HepG2 (cell line): ENCODE data around the gene TXNL4A. TPM values are rescaled to one million over a fixed set of nuclear protein-coding genes. Genes with fewer than 3 reads are reported as not detected.

Source experiments
- FOXA1 ChIP-seq, 2 experiments: fragments of 450-650 bp in 1 of 2; sonication (generic) in 1 of 2; formaldehyde crosslinking in 1 of 2; IDR thresholded peaks; 2 replicates each; pipeline versions ENCODE4 v1.4.0 to v1.6.1; 2016 to 2020; ENCODE audit warnings: missing genetic modification reagents in 1 of 2
- HES4 ChIP-seq: sonication (generic); formaldehyde crosslinking; IDR thresholded peaks from 2 replicates; pipeline ENCODE4 v1.9.0; 2021; ENCODE audit warnings: mild to moderate bottlenecking, missing genetic modification reagents, borderline replicate concordance
- HOXA9 ChIP-seq: sonication (generic); formaldehyde crosslinking; IDR thresholded peaks from 2 replicates; pipeline ENCODE4 v1.8.1; 2022; ENCODE audit warnings: missing genetic modification reagents, mild to moderate bottlenecking, moderate library complexity, borderline replicate concordance
- JUNB ChIP-seq: sonication (generic); formaldehyde crosslinking; IDR thresholded peaks from 2 replicates; pipeline ENCODE4 v1.8.0; 2022; ENCODE audit warnings: missing genetic modification reagents, mild to moderate bottlenecking, borderline replicate concordance
- KLF16 ChIP-seq, 2 experiments: sonication (generic) in 1 of 2; formaldehyde crosslinking in 1 of 2; IDR thresholded peaks; 2 replicates each; pipeline versions ENCODE4 v1.6.1 to v1.8.0; 2016 to 2023; ENCODE audit warnings: missing genetic modification reagents in 2 of 2, missing compliant biosample characterization in 1 of 2
- POLR2G ChIP-seq: fragments of 200-400 bp; formaldehyde crosslinking; IDR thresholded peaks from 2 replicates; pipeline ENCODE4 v1.6.1; 2018; ENCODE audit warnings: mild to moderate bottlenecking, low read depth, low read length, moderate library complexity
- PRMT3 ChIP-seq: sonication (generic); formaldehyde crosslinking; IDR thresholded peaks from 2 replicates; pipeline ENCODE4 v1.8.1; 2022; ENCODE audit warnings: low read depth, mild to moderate bottlenecking, moderate library complexity, missing genetic modification reagents, borderline replicate concordance
- RAD21 ChIP-seq: fragments of 450-650 bp; formaldehyde crosslinking; IDR thresholded peaks from 2 replicates; pipeline ENCODE4 v1.5.0; 2020; ENCODE audit warnings: mild to moderate bottlenecking
- RBFOX2 ChIP-seq: fragments of 200-400 bp; formaldehyde crosslinking; IDR thresholded peaks from 2 replicates; pipeline ENCODE4 v1.6.1; 2017; ENCODE audit warnings: low read depth, mild to moderate bottlenecking, low read length
- SATB2 ChIP-seq: sonication (generic); formaldehyde crosslinking; IDR thresholded peaks from 2 replicates; pipeline ENCODE4 v1.5.0; 2020; ENCODE audit warnings: missing genetic modification reagents
- SCMH1 ChIP-seq: sonication (generic); formaldehyde crosslinking; IDR thresholded peaks from 2 replicates; pipeline ENCODE4 v1.9.0; 2021; ENCODE audit warnings: missing genetic modification reagents, mild to moderate bottlenecking, borderline replicate concordance
- SKI ChIP-seq: fragments of 450-650 bp; IDR thresholded peaks from one replicate; pipeline ENCODE4 v1.6.1; 2018; ENCODE audit warnings: mild to moderate bottlenecking; ENCODE audit not compliant: partially characterized antibody
- SNRNP70 ChIP-seq: fragments of 200-400 bp; formaldehyde crosslinking; IDR thresholded peaks from 2 replicates; pipeline ENCODE4 v1.6.1; 2017; ENCODE audit warnings: mild to moderate bottlenecking, low read depth, low read length, moderate library complexity
- TBX2 ChIP-seq: sonication (generic); formaldehyde crosslinking; IDR thresholded peaks from 2 replicates; pipeline ENCODE4 v1.5.0; 2020; ENCODE audit warnings: missing genetic modification reagents, mild to moderate bottlenecking, borderline replicate concordance
- XBP1 ChIP-seq: sonication (generic); formaldehyde crosslinking; IDR thresholded peaks from 2 replicates; pipeline ENCODE4 v1.5.0; 2020; ENCODE audit warnings: missing genetic modification reagents
- YY1 ChIP-seq: IDR thresholded peaks from 2 replicates; pipeline ENCODE4 v1.6.1; 2011; ENCODE audit warnings: low read length, low read depth, moderate library complexity, mild to moderate bottlenecking; ENCODE audit not compliant: insufficient read depth, insufficient replicate concordance
- ZBTB3 ChIP-seq: sonication (generic); formaldehyde crosslinking; IDR thresholded peaks from 2 replicates; pipeline ENCODE4 v1.4.0; 2020; ENCODE audit warnings: low read depth, mild to moderate bottlenecking, moderate library complexity, missing genetic modification reagents, borderline replicate concordance
- ZNF20 ChIP-seq: sonication (generic); formaldehyde crosslinking; IDR thresholded peaks from 2 replicates; pipeline ENCODE4 v1.4.0; 2020; ENCODE audit warnings: mild to moderate bottlenecking, moderate library complexity, missing genetic modification reagents
- ZNF317 ChIP-seq: sonication (generic); formaldehyde crosslinking; IDR thresholded peaks from 2 replicates; pipeline ENCODE4 v1.5.0; 2020; ENCODE audit warnings: mild to moderate bottlenecking, missing genetic modification reagents
- ZNF629 ChIP-seq: sonication (generic); formaldehyde crosslinking; conservative IDR thresholded peaks from 2 replicates; pipeline ENCODE4 v1.5.0; 2020; ENCODE audit warnings: missing genetic modification reagents
- ZNF670 ChIP-seq: sonication (generic); formaldehyde crosslinking; IDR thresholded peaks from 2 replicates; pipeline ENCODE4 v1.8.0; 2022; ENCODE audit warnings: mild to moderate bottlenecking, missing genetic modification reagents, borderline replicate concordance
- ZNF703 ChIP-seq: sonication (generic); formaldehyde crosslinking; IDR thresholded peaks from 2 replicates; pipeline ENCODE4 v1.5.1; 2020; ENCODE audit warnings: missing genetic modification reagents, mild to moderate bottlenecking, moderate library complexity, borderline replicate concordance
- polyA plus RNA-seq, 8 experiments: library from polyadenylated mRNA; depleted of rRNA in 3 of 8; stranded (reverse) in 7 of 8; unstranded in 1 of 8; fragments of >200 nt; fragmentation: Illumina TruSeq in 4 of 8; extraction: Trizol in 4 of 8; gene quantifications; 2 replicates each; pipeline versions ENCODE4 v1.2.1 to v1.2.3, GENCODE V29; 2011 to 2016; ENCODE audit warnings: low read depth in 4 of 8, missing spikeins in 1 of 8, mixed read lengths in 1 of 8; ENCODE audit not compliant: insufficient read depth in 1 of 8
- total RNA-seq, 5 experiments: library from RNA; depleted of rRNA; stranded (reverse); fragments of >200 nt; fragmentation: Illumina TruSeq; extraction: Trizol; gene quantifications; 2 replicates each; pipeline ENCODE4 v1.2.3, GENCODE V29; 2016; ENCODE audit warnings: low read depth in 1 of 5
- TF ChIP-seq, protein P1 (sequence below): sonication (generic); formaldehyde crosslinking; IDR thresholded peaks from 2 replicates; pipeline ENCODE4 v1.5.0; 2020; ENCODE audit warnings: missing genetic modification reagents, mild to moderate bottlenecking, borderline replicate concordance
- TF ChIP-seq, protein P2 (sequence below): sonication (generic); formaldehyde crosslinking; IDR thresholded peaks from 2 replicates; pipeline ENCODE4 v1.8.0; 2022; ENCODE audit warnings: low read depth, missing genetic modification reagents
- TF ChIP-seq, protein P3 (sequence below): IDR thresholded peaks from 2 replicates; pipeline ENCODE4 v1.6.1; 2018; ENCODE audit warnings: missing genetic modification reagents

TXNL4A gene
- total and polyA plus RNA-seq, 2 of the 13 experiments (the other 11 are each of a cell fraction or from before 2014, with no cell fraction given) = 172 to 202 TPM

GRCh38 chr18:80034068-80034851, 45.9 kb upstream of the TXNL4A start, which contains the start of gene RBFA (continued):
- TF ChIP-seq SKI (peak; percentile 58), YY1 (peak; percentile 64), HES4 (CRISPR knock-in tag) (0 out of 2 replicates have a peak, but pooled peaks have one; percentile 53), PRMT3 (CRISPR knock-in tag) (peak; percentile 77; the same call in 1 of the 2 replicates), FOXA1 (IDR thresholded peaks at IDR 0.05) (no peak), FOXA1 (CRISPR knock-in tag; IDR thresholded peaks at IDR 0.05) (peak; percentile 10; the same call in 1 of the 2 replicates), KLF16 (CRISPR knock-in tag; IDR thresholded peaks at IDR 0.05) (peak in 1 of 2 experiments; percentile 88; a peak in 3 of 4 replicates), RAD21 (CRISPR knock-in tag) (peak; percentile 76; the same call in 1 of the 2 replicates), TBX2 (CRISPR knock-in tag) (peak; percentile 65; the same call in 1 of the 2 replicates), SCMH1 (CRISPR knock-in tag) (no peak), JUNB (CRISPR knock-in tag) (peak; percentile 6; the same call in 1 of the 2 replicates), POLR2G (peak; percentile 92), ZNF670 (peak; percentile 43; the same call in 1 of the 2 replicates), HOXA9 (CRISPR knock-in tag) (peak; percentile 25; the same call in 1 of the 2 replicates), RBFOX2 (peak; percentile 95), ZNF703 (CRISPR knock-in tag) (no peak; the same call in 1 of the 2 replicates), ZNF629 (CRISPR knock-in tag) (no peak), ZNF20 (0 out of 2 replicates have a peak, but pooled peaks have one; percentile 31), ZBTB3 (CRISPR knock-in tag) (0 out of 2 replicates have a peak, but pooled peaks have one; percentile 68), SATB2 (peak; percentile 60; the same call in 1 of the 2 replicates), SNRNP70 (no peak), ZNF317 (CRISPR knock-in tag) (peak; percentile 83), XBP1 (CRISPR knock-in tag) (no peak)
- TF ChIP-seq, protein P1, sequence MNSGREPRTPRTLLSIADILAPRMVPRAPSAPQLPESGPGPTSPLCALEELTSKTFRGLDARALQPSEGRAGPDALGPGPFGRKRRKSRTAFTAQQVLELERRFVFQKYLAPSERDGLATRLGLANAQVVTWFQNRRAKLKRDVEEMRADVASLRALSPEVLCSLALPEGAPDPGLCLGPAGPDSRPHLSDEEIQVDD (CRISPR knock-in tag) = peak; percentile 80; the same call in 1 of the 2 replicates
- TF ChIP-seq, protein P2, sequence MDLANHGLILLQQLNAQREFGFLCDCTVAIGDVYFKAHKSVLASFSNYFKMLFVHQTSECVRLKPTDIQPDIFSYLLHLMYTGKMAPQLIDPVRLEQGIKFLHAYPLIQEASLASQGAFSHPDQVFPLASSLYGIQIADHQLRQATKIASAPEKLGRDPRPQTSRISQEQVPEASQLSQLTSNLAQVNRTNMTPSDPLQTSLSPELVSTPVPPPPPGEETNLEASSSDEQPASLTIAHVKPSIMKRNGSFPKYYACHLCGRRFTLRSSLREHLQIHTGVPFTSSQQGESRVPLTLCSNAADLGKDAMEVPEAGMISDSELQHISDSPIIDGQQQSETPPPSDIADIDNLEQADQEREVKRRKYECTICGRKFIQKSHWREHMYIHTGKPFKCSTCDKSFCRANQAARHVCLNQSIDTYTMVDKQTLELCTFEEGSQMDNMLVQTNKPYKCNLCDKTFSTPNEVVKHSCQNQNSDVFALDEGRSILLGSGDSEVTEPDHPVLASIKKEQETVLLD (CRISPR knock-in tag) = peak; percentile 49; the same call in 1 of the 2 replicates
- TF ChIP-seq, protein P3, sequence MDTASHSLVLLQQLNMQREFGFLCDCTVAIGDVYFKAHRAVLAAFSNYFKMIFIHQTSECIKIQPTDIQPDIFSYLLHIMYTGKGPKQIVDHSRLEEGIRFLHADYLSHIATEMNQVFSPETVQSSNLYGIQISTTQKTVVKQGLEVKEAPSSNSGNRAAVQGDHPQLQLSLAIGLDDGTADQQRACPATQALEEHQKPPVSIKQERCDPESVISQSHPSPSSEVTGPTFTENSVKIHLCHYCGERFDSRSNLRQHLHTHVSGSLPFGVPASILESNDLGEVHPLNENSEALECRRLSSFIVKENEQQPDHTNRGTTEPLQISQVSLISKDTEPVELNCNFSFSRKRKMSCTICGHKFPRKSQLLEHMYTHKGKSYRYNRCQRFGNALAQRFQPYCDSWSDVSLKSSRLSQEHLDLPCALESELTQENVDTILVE = no peak; the same call in 1 of the 2 replicates
